ENCODE data around the gene GMCL2. TPM values are rescaled to one million over a fixed set of nuclear protein-coding genes. Genes with fewer than 3 reads are reported as not detected.

The GMCL2 gene
- polyA plus RNA-seq, 1 donor (not counting 4 experiments of a cell fraction or from before 2014, with no cell fraction given): not detected

DNA sequence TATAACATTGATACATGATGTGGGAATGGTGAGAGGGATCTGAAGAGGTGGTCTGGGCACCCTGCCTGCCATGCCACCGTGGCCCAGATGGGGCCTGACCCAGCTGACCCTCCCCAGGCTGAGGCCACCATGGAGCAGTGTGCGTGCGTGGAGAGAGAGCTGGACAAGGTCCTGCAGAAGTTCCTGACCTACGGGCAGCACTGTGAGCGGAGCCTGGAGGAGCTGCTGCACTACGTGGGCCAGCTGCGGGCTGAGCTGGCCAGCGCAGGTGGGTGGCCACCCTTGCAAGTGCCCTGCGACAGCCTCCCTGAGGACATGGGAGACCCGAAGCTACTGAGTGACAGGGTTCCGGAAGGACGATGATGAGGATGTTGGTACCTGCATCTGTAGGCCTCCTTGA, 49.2 kb downstream of the GMCL2 start:
- H3K9me1 ChIP-seq (ENCODE audit: control insufficient read depth, extremely low read depth, insufficient read depth, low read length): no peaks in the 10 kb centered on the region
- no peak for DNase-seq (ENCODE audit: low read depth, low spot score)
- no peaks in the 10 kb centered on the region for H4K20me1 ChIP-seq (ENCODE audit: control insufficient read depth, extremely low read depth, insufficient read depth, low read length)
- no peak for FAIRE-seq
- H3K79me2 ChIP-seq (ENCODE audit: control insufficient read depth, insufficient read depth, low read length): peaks cover 1% of the 10 kb centered on the region
- H3K4me2 ChIP-seq (ENCODE audit: control insufficient read depth, extremely low read depth, insufficient read depth, low read depth, low read length): no peak overlapping the region
- peaks cover 14 to 16% of the 10 kb centered on the region in 2 experiments for H3K36me3 ChIP-seq (ENCODE audit: control insufficient read depth in 2 of 2, extremely low read depth in 1 of 2, insufficient read depth in 2 of 2, low read length in 2 of 2)
- TF ChIP-seq EZH2 (IDR thresholded peaks at IDR 0.05; ENCODE audit: low read length): no peak
- TF ChIP-seq, protein P1, sequence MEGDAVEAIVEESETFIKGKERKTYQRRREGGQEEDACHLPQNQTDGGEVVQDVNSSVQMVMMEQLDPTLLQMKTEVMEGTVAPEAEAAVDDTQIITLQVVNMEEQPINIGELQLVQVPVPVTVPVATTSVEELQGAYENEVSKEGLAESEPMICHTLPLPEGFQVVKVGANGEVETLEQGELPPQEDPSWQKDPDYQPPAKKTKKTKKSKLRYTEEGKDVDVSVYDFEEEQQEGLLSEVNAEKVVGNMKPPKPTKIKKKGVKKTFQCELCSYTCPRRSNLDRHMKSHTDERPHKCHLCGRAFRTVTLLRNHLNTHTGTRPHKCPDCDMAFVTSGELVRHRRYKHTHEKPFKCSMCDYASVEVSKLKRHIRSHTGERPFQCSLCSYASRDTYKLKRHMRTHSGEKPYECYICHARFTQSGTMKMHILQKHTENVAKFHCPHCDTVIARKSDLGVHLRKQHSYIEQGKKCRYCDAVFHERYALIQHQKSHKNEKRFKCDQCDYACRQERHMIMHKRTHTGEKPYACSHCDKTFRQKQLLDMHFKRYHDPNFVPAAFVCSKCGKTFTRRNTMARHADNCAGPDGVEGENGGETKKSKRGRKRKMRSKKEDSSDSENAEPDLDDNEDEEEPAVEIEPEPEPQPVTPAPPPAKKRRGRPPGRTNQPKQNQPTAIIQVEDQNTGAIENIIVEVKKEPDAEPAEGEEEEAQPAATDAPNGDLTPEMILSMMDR (optimal IDR thresholded peaks at IDR 0.05 in 1 of 3, IDR thresholded peaks at IDR 0.05 in 1 of 3, conservative IDR thresholded peaks at IDR 0.05 in 1 of 3; ENCODE audit: extremely low read depth in 1 of 3, insufficient read depth in 2 of 3, low read length in 3 of 3): no peak
- H3K4me3 ChIP-seq (ENCODE audit: control insufficient read depth in 2 of 3, extremely low read depth in 1 of 3, insufficient read depth in 2 of 3, low read depth in 1 of 3, low read length in 3 of 3): no peak overlapping the region
- no peak overlapping the region for H3K9ac ChIP-seq (ENCODE audit: control insufficient read depth, extremely low read depth, insufficient read depth, low read length)
- no peaks in the 10 kb centered on the region for H3K27me3 ChIP-seq (ENCODE audit: control insufficient read depth, extremely low read depth, insufficient read depth, low read length)
- H3K27ac ChIP-seq (ENCODE audit: control insufficient read depth, insufficient read depth, low read length): no peak overlapping the region
- H3K9me3 ChIP-seq (ENCODE audit: control insufficient read depth, low read depth, low read length): no peaks in the 10 kb centered on the region
- dilution Hi-C loops (cut with MboI; ENCODE audit: extremely low pct_ligation_motif_present, low sequenced_read_pairs): no loop called here
- no peak overlapping the region for H2AFZ ChIP-seq (ENCODE audit: control insufficient read depth, low read length)
- no peaks in the 10 kb centered on the region for H3K4me1 ChIP-seq (ENCODE audit: control insufficient read depth, extremely low read depth, insufficient read depth, low read length)

- Histone ChIP-seq H3K79me2 (ENCODE audit: control insufficient read depth, insufficient read depth, low read length) (peaks cover 3% of the 10 kb centered on the region), H3K9me1 (ENCODE audit: control insufficient read depth, extremely low read depth, insufficient read depth, low read length) (no peaks in the 10 kb centered on the region), H3K36me3 (ENCODE audit: control insufficient read depth in 2 of 2, extremely low read depth in 1 of 2, insufficient read depth in 2 of 2, low read length in 2 of 2) (peaks cover 5 to 16% of the 10 kb centered on the region in 2 experiments), H2AFZ (ENCODE audit: control insufficient read depth, low read length) (no peak overlapping the region), H3K4me1 (ENCODE audit: control insufficient read depth, extremely low read depth, insufficient read depth, low read length) (peaks cover under 1% of the 10 kb centered on the region), H3K27me3 (ENCODE audit: control insufficient read depth, extremely low read depth, insufficient read depth, low read length) (no peaks in the 10 kb centered on the region), H3K27ac (ENCODE audit: control insufficient read depth, insufficient read depth, low read length) (no peak overlapping the region), H4K20me1 (ENCODE audit: control insufficient read depth, extremely low read depth, insufficient read depth, low read length) (no peaks in the 10 kb centered on the region), H3K4me2 (ENCODE audit: control insufficient read depth, extremely low read depth, insufficient read depth, low read depth, low read length) (no peak overlapping the region), H3K9ac (ENCODE audit: control insufficient read depth, extremely low read depth, insufficient read depth, low read length) (no peak overlapping the region), H3K4me3 (ENCODE audit: control insufficient read depth in 2 of 3, extremely low read depth in 1 of 3, insufficient read depth in 2 of 3, low read depth in 1 of 3, low read length in 3 of 3) (no peak overlapping the region), H3K9me3 (ENCODE audit: control insufficient read depth, low read depth, low read length) (no peaks in the 10 kb centered on the region)
- FAIRE-seq (no peak), DNase-seq (ENCODE audit: low read depth, low spot score) (no peak)
- TF ChIP-seq, protein P1 (optimal IDR thresholded peaks at IDR 0.05 in 1 of 3, IDR thresholded peaks at IDR 0.05 in 1 of 3, conservative IDR thresholded peaks at IDR 0.05 in 1 of 3; ENCODE audit: extremely low read depth in 1 of 3, insufficient read depth in 2 of 3, low read length in 3 of 3): no peak
- no peak for TF ChIP-seq EZH2 (IDR thresholded peaks at IDR 0.05; ENCODE audit: low read length)
- dilution Hi-C loops (cut with MboI; ENCODE audit: extremely low pct_ligation_motif_present, low sequenced_read_pairs): no loop called here
These were observed 50.2 kb downstream of the GMCL2 start for GRCh38 chr5:178136990-178137389.

Other genes starting within 250 kb of the GMCL2 start
- not detected in 3 replicates for gene PROP1, start 191.1 kb downstream of the GMCL2 start, polyA plus RNA-seq
- 1.0 to 1.9 TPM (median 1.3 TPM) in 3 replicates for gene N4BP3, start 73.8 kb downstream of the GMCL2 start, polyA plus RNA-seq
- 15.5 to 20.2 TPM (median 15.8 TPM) in 3 replicates for gene RMND5B, start 56.4 kb downstream of the GMCL2 start, polyA plus RNA-seq
- 144 to 186 TPM (median 175 TPM) in 3 replicates for gene NHP2, start 33.5 kb downstream of the GMCL2 start, polyA plus RNA-seq
- gene HNRNPAB, start 17.2 kb upstream of the GMCL2 start, polyA plus RNA-seq: 102 to 161 TPM (median 146 TPM) in 3 replicates
- gene PHYKPL, start 45.4 kb upstream of the GMCL2 start, polyA plus RNA-seq: 27.6 to 53.5 TPM (median 38.8 TPM) in 3 replicates